Measurements from ENCODE around the gene CHRNB2. TPM values are rescaled to one million over a fixed set of nuclear protein-coding genes. Genes with fewer than 3 reads are reported as not detected.

Gene CHRNB2
- total and polyA plus RNA-seq, 2 of the 8 experiments (the other 6 are each of a cell fraction or from before 2014, with no cell fraction given): 3.1 to 4.1 TPM

DNA sequence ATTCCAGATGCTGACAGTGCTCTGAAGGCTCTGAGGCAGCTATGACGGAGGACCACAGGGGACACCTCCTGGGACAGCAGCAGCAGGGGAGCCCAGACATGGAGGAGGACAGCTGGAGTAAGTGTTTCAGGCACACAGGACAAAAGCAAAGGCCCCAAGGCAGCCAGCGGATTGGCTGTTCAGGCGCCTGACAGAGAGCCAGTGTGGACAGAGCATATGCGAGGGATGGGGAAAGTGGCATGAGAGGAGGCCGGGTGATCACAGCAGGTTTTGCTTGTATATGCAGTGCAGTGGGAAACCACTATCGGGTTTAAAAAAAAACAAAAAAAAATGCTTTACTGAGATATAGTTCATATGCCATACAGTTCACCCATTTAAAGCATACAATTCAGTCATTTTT, 19.1 kb downstream of the CHRNB2 start:
- peaks cover 14% of the 10 kb centered on the region in 2 experiments for H4K20me1 ChIP-seq (replicated peaks in 1 of 2; ENCODE audit: control insufficient read depth in 1 of 2, insufficient read depth in 2 of 2, low read length in 2 of 2)
- CTCF ChIA-PET (ENCODE audit: partially characterized antibody): interaction anchor here (1.4 kb wide), 1 partner anchor 27 kb away, joined by 3 read pairs; no protein-coding TSS in a partner anchor
- no peak overlapping the region for H2BK20ac ChIP-seq (ENCODE audit: low read length)

More for the DNA sequence above, 19.1 kb downstream of the CHRNB2 start:
- DNase-seq (ENCODE audit: low read depth in 1 of 2, low spot score in 2 of 2): no peak
- no peaks in the 10 kb centered on the region for H3K9me3 ChIP-seq (ENCODE audit: insufficient read depth in 2 of 2, low read depth in 1 of 2, low read length in 1 of 2)
- no peak overlapping the region for H3K56ac ChIP-seq (replicated peaks; ENCODE audit: insufficient read length, low read depth, low read length)
- H2BK15ac ChIP-seq (ENCODE audit: low read length): no peak overlapping the region
- no peak overlapping the region for H2BK5ac ChIP-seq (ENCODE audit: low read depth, low read length)
- 0 out of 2 replicates have a peak, but pooled peaks cover 2% of the 10 kb centered on the region for H3K79me1 ChIP-seq (ENCODE audit: low read depth, low read length)
- no peaks in the 10 kb centered on the region for H3K27me3 ChIP-seq (replicated peaks in 1 of 4; ENCODE audit: control insufficient read depth in 3 of 4, extremely low read depth in 1 of 4, insufficient read depth in 3 of 4, low read length in 3 of 4)
- no peak for FAIRE-seq
- POLR2A ChIA-PET (ENCODE audit: partially characterized antibody): no interaction called here
- H2BK120ac ChIP-seq (replicated peaks; ENCODE audit: low read depth, low read length): no peak overlapping the region
- no peak overlapping the region for H3K27ac ChIP-seq (ENCODE audit: low read depth, low read length)
- H3K14ac ChIP-seq (ENCODE audit: insufficient read length): no peak overlapping the region
- H2AFZ ChIP-seq (ENCODE audit: low read length): no peak overlapping the region
- H2BK12ac ChIP-seq (ENCODE audit: low read depth, low read length): no peak overlapping the region
- H3K23ac ChIP-seq (ENCODE audit: insufficient read length): no peak overlapping the region
- H3K4ac ChIP-seq (replicated peaks; ENCODE audit: insufficient read length, low read depth, low read length): no peak overlapping the region
- H4K5ac ChIP-seq (ENCODE audit: insufficient read length, low read depth, low read length): no peak overlapping the region
- H3K4me3 ChIP-seq (ENCODE audit: extremely low read depth in 1 of 4, insufficient read depth in 2 of 4, low read depth in 3 of 4, low read length in 4 of 4): no peak overlapping the region
- no peak for TF ChIP-seq KDM1A (IDR thresholded peaks at IDR 0.05; ENCODE audit: borderline replicate concordance, low read length)
- no peak for TF ChIP-seq HDAC6 (IDR thresholded peaks at IDR 0.05; ENCODE audit: low read depth, low read length)
- TF ChIP-seq EZH2 (IDR thresholded peaks at IDR 0.05; ENCODE audit: low read depth, low read length, severe bottlenecking): no peak
- no peak for TF ChIP-seq SIN3A (conservative IDR thresholded peaks at IDR 0.05 in 1 of 2, IDR thresholded peaks at IDR 0.05 in 1 of 2; ENCODE audit: low read depth in 1 of 2, low read length in 2 of 2)
- TF ChIP-seq RNF2 (IDR thresholded peaks at IDR 0.05; ENCODE audit: borderline replicate concordance, low read depth, low read length, missing control alignments, poor library complexity, severe bottlenecking): no peak
- TF ChIP-seq SP1 (IDR thresholded peaks at IDR 0.05; ENCODE audit: low read depth, low read length): no peak
- TF ChIP-seq, protein P1, sequence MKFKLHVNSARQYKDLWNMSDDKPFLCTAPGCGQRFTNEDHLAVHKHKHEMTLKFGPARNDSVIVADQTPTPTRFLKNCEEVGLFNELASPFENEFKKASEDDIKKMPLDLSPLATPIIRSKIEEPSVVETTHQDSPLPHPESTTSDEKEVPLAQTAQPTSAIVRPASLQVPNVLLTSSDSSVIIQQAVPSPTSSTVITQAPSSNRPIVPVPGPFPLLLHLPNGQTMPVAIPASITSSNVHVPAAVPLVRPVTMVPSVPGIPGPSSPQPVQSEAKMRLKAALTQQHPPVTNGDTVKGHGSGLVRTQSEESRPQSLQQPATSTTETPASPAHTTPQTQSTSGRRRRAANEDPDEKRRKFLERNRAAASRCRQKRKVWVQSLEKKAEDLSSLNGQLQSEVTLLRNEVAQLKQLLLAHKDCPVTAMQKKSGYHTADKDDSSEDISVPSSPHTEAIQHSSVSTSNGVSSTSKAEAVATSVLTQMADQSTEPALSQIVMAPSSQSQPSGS (IDR thresholded peaks at IDR 0.05; ENCODE audit: low read length): no peak
- TF ChIP-seq NANOG (IDR thresholded peaks at IDR 0.05; ENCODE audit: insufficient read depth, low read depth, low read length, poor library complexity, severe bottlenecking): no peak
- TF ChIP-seq ASH2L (IDR thresholded peaks at IDR 0.05; ENCODE audit: low read length): no peak
- H3K4me2 ChIP-seq (ENCODE audit: insufficient read depth in 1 of 2, low read depth in 2 of 2, low read length in 2 of 2): no peak overlapping the region
- no peak overlapping the region for H2AK5ac ChIP-seq (ENCODE audit: low read depth, low read length)
- H4K91ac ChIP-seq (replicated peaks; ENCODE audit: insufficient read length, low read length): no peak overlapping the region
- peaks cover 71 to 100% (median 94%) of the 10 kb centered on the region in 4 experiments for H3K36me3 ChIP-seq (ENCODE audit: control insufficient read depth in 2 of 4, insufficient read depth in 4 of 4, low read length in 3 of 4)
- 93% methylated on average over 6 of the region's 6 CpGs; no CpG with 5 or more reads in 1 of the 2 experiments for WGBS, 2 experiments (ENCODE audit: extremely low coverage in 1 of 2, insufficient coverage in 1 of 2, insufficient read length in 1 of 2, insufficient replicate concordance in 2 of 2, low coverage in 1 of 2, low lambda C conversion rate in 2 of 2, missing lambda C conversion rate in 1 of 2)
- H4K8ac ChIP-seq (ENCODE audit: extremely low read depth, insufficient read depth, low read length): no peak overlapping the region
- H3K23me2 ChIP-seq (ENCODE audit: low read depth, low read length): no peaks in the 10 kb centered on the region
- H3K18ac ChIP-seq (ENCODE audit: extremely low read depth, low read length): no peak overlapping the region
- H3K9ac ChIP-seq (replicated peaks in 1 of 4; ENCODE audit: extremely low read depth in 1 of 4, low read depth in 3 of 4, low read length in 3 of 4): no peak overlapping the region
- H3K79me2 ChIP-seq (ENCODE audit: control insufficient read depth in 1 of 2, insufficient read depth in 2 of 2, low read length in 2 of 2): no peaks in the 10 kb centered on the region
- H3K4me1 ChIP-seq (replicated peaks in 1 of 4; ENCODE audit: control insufficient read depth in 3 of 4, insufficient read depth in 4 of 4, low read length in 3 of 4): no peaks in the 10 kb centered on the region

Data from H1 (cell line).